Measurements from ENCODE around the gene STIMATE.

DNA sequence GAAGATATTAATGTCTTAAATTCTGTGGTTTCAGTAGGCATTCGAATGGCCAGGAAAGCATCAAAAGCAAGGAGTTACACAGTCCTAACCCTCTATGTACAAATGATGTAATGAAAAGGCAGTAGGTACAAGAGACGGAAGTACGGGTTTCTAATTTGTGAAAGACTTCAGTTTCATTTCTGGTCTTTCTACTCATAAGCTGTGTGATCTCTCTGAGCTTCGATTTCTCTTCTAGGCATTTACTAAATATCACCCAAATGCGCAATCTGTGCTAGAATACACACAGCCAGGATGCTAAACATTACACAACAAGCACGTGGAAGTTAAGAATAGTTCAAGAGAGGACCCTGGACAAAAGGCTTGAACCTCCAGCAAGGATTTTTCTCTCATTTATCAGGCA lies 17.9 kb upstream of the STIMATE start:
- TF ChIP-seq, protein P1, sequence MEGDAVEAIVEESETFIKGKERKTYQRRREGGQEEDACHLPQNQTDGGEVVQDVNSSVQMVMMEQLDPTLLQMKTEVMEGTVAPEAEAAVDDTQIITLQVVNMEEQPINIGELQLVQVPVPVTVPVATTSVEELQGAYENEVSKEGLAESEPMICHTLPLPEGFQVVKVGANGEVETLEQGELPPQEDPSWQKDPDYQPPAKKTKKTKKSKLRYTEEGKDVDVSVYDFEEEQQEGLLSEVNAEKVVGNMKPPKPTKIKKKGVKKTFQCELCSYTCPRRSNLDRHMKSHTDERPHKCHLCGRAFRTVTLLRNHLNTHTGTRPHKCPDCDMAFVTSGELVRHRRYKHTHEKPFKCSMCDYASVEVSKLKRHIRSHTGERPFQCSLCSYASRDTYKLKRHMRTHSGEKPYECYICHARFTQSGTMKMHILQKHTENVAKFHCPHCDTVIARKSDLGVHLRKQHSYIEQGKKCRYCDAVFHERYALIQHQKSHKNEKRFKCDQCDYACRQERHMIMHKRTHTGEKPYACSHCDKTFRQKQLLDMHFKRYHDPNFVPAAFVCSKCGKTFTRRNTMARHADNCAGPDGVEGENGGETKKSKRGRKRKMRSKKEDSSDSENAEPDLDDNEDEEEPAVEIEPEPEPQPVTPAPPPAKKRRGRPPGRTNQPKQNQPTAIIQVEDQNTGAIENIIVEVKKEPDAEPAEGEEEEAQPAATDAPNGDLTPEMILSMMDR (conservative IDR thresholded peaks at IDR 0.05; ENCODE audit: low read depth in 2 of 2): no peak
- no peak for TF ChIP-seq POLR2AphosphoS5 (IDR thresholded peaks at IDR 0.05; ENCODE audit: low read depth)
- TF ChIP-seq JUNB (IDR thresholded peaks at IDR 0.05; ENCODE audit: unreplicated experiment): no peak
- TF ChIP-seq, protein P2, sequence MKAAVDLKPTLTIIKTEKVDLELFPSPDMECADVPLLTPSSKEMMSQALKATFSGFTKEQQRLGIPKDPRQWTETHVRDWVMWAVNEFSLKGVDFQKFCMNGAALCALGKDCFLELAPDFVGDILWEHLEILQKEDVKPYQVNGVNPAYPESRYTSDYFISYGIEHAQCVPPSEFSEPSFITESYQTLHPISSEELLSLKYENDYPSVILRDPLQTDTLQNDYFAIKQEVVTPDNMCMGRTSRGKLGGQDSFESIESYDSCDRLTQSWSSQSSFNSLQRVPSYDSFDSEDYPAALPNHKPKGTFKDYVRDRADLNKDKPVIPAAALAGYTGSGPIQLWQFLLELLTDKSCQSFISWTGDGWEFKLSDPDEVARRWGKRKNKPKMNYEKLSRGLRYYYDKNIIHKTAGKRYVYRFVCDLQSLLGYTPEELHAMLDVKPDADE (IDR thresholded peaks at IDR 0.05): no peak
- TF ChIP-seq, protein P3, sequence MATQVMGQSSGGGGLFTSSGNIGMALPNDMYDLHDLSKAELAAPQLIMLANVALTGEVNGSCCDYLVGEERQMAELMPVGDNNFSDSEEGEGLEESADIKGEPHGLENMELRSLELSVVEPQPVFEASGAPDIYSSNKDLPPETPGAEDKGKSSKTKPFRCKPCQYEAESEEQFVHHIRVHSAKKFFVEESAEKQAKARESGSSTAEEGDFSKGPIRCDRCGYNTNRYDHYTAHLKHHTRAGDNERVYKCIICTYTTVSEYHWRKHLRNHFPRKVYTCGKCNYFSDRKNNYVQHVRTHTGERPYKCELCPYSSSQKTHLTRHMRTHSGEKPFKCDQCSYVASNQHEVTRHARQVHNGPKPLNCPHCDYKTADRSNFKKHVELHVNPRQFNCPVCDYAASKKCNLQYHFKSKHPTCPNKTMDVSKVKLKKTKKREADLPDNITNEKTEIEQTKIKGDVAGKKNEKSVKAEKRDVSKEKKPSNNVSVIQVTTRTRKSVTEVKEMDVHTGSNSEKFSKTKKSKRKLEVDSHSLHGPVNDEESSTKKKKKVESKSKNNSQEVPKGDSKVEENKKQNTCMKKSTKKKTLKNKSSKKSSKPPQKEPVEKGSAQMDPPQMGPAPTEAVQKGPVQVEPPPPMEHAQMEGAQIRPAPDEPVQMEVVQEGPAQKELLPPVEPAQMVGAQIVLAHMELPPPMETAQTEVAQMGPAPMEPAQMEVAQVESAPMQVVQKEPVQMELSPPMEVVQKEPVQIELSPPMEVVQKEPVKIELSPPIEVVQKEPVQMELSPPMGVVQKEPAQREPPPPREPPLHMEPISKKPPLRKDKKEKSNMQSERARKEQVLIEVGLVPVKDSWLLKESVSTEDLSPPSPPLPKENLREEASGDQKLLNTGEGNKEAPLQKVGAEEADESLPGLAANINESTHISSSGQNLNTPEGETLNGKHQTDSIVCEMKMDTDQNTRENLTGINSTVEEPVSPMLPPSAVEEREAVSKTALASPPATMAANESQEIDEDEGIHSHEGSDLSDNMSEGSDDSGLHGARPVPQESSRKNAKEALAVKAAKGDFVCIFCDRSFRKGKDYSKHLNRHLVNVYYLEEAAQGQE (IDR thresholded peaks at IDR 0.05; ENCODE audit: unreplicated experiment): no peak
- TF ChIP-seq EZH2phosphoT487 (IDR thresholded peaks at IDR 0.05; ENCODE audit: unreplicated experiment): no peak
- TF ChIP-seq EZH2 (IDR thresholded peaks at IDR 0.05; ENCODE audit: low read depth, unreplicated experiment): no peak
- TF ChIP-seq NANOG (IDR thresholded peaks at IDR 0.05; ENCODE audit: borderline replicate concordance): no peak
- TF ChIP-seq ZNF331 (CRISPR knock-in tag; IDR thresholded peaks at IDR 0.05; ENCODE audit: low read depth): no peak
- no peak for TF ChIP-seq CREB1 (CRISPR knock-in tag; IDR thresholded peaks at IDR 0.05; ENCODE audit: low read depth)

All from GM23338 (cell line).